OCI-LY1 (cell line): ENCODE results near the gene SPRR2B.
A peak's percentile ranks its signal among the peaks of the same experiment; 100 is the strongest.

Source experiments
- H2AFZ ChIP-seq: fragments of 200-600 bp; sonication (generic), shearing (Covaris generic); 2 replicates; pipeline ENCODE4 v1.6.0; 2014; ENCODE audit warnings: antibody characterized with exemption, mild to moderate bottlenecking, low read length
- H3F3A ChIP-seq: fragments of 200-600 bp; sonication (generic), shearing (Covaris generic); 2 replicates; pipeline ENCODE4 v1.6.0; 2014; ENCODE audit warnings: mild to moderate bottlenecking, antibody characterized with exemption, low read length, moderate library complexity; ENCODE audit not compliant: insufficient read depth
- H3K27ac ChIP-seq: fragments of 200-600 bp; sonication (generic); 2 replicates; pipeline ENCODE4 v1.5.1; 2014; ENCODE audit warnings: low read length, mixed run types, mild to moderate bottlenecking, low read depth; ENCODE audit not compliant: poor library complexity, severe bottlenecking
- H3K27me3 ChIP-seq: fragments of 200-600 bp; sonication (generic); 2 replicates; pipeline ENCODE4 v1.6.0; 2014; ENCODE audit warnings: antibody characterized with exemption, mild to moderate bottlenecking, low read length, moderate library complexity; ENCODE audit not compliant: insufficient read depth
- H3K36me3 ChIP-seq: fragments of 200-600 bp; sonication (generic); 2 replicates; pipeline ENCODE4 v1.6.1; 2014; ENCODE audit warnings: mild to moderate bottlenecking, antibody characterized with exemption, low read length, moderate library complexity, mixed read lengths; ENCODE audit not compliant: insufficient read depth
- H3K4me1 ChIP-seq: fragments of 200-600 bp; sonication (generic); 2 replicates; pipeline ENCODE4 v1.5.1; 2014; ENCODE audit warnings: mild to moderate bottlenecking, low read length, moderate library complexity; ENCODE audit not compliant: insufficient read depth, severe bottlenecking
- H3K4me2 ChIP-seq: fragments of 200-600 bp; sonication (generic), shearing (Covaris generic); 2 replicates; pipeline ENCODE4 v1.6.1; 2014; ENCODE audit warnings: low read length
- H3K4me3 ChIP-seq: fragments of 200-600 bp; sonication (generic); 2 replicates; pipeline ENCODE4 v1.5.1; 2014; ENCODE audit warnings: low read length, low read depth, mild to moderate bottlenecking, mixed read lengths; ENCODE audit not compliant: poor library complexity, severe bottlenecking
- H3K79me2 ChIP-seq: fragments of 200-600 bp; shearing (Covaris generic); 2 replicates; pipeline ENCODE4 v1.6.1; 2016; ENCODE audit warnings: mixed run types, low read length, mixed read lengths; ENCODE audit not compliant: insufficient read depth
- H3K9ac ChIP-seq: fragments of 200-600 bp; sonication (generic), shearing (Covaris generic); 2 replicates; pipeline ENCODE4 v1.6.1; 2014; ENCODE audit warnings: mild to moderate bottlenecking, low read length, mixed read lengths
- H3K9me2 ChIP-seq: fragments of 200-600 bp; sonication (generic), shearing (Covaris generic); 2 replicates; pipeline ENCODE4 v1.6.1; 2014; ENCODE audit warnings: low read depth, mild to moderate bottlenecking, low read length, mixed read lengths
- H3K9me3 ChIP-seq: fragments of 200-600 bp; shearing (Covaris generic); 2 replicates; pipeline ENCODE4 v1.6.1; 2014; ENCODE audit warnings: low read length, mixed read lengths
- H4K20me1 ChIP-seq: fragments of 200-600 bp; sonication (generic), shearing (Covaris generic); 2 replicates; pipeline ENCODE4 v1.6.0; 2016; ENCODE audit warnings: mild to moderate bottlenecking, low read length; ENCODE audit not compliant: insufficient read depth
- CTCF ChIP-seq: fragments of 200-600 bp; sonication (generic), shearing (Covaris generic); IDR thresholded peaks from 2 replicates; pipeline ENCODE4 v1.5.1; 2017; ENCODE audit warnings: mild to moderate bottlenecking, antibody characterized with exemption, low read length, moderate library complexity, mixed read lengths
- EZH2 ChIP-seq: fragments of 200-600 bp; sonication (generic), shearing (Covaris generic); IDR thresholded peaks from 2 replicates; pipeline ENCODE4 v1.8.0; 2017; ENCODE audit warnings: borderline replicate concordance, mixed run types, mild to moderate bottlenecking, antibody characterized with exemption, low read length, moderate library complexity, mixed read lengths

SPRR2B gene

GRCh38 chr1:153032677-153033308 is 38.6 kb downstream of the SPRR2B start:
- Histone ChIP-seq H3K4me3 (no peak overlapping the region), H3K79me2 (no peaks in the 10 kb centered on the region), H4K20me1 (no peaks in the 10 kb centered on the region), H3K4me2 (no peak overlapping the region), H3K27ac (no peak overlapping the region), H3K36me3 (no peaks in the 10 kb centered on the region), H3K9me3 (no peaks in the 10 kb centered on the region), H3K9me2 (no peaks in the 10 kb centered on the region), H3K4me1 (no peaks in the 10 kb centered on the region), H3K9ac (no peak overlapping the region), H2AFZ (no peak overlapping the region), H3F3A (no peaks in the 10 kb centered on the region), H3K27me3 (no peaks in the 10 kb centered on the region)
- TF ChIP-seq EZH2 (no peak), CTCF (peak; percentile 42; the same call in 1 of the 2 replicates)

DNA sequence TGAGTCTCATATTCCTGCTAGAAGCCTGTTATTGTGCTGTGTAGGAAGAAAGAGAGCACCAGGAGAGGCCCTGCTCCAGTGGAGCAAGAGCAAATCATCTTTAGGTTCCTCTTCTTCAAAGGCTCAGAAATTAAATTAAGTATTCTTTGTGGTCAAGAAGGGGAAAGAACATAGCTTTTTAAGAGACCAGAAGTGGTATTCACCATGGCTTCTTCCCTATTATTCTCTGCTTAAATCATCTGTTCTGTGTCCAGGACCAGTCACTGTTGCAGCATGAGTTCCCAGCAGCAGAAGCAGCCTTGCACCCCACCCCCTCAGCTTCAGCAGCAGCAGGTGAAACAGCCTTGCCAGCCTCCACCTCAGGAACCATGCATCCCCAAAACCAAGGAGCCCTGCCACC is 39.3 kb downstream of the SPRR2B start:
- H2AFZ ChIP-seq = no peak overlapping the region
- H3K4me2 ChIP-seq = no peak overlapping the region
- H3K9me3 ChIP-seq = no peaks in the 10 kb centered on the region
- no peaks in the 10 kb centered on the region for H3K79me2 ChIP-seq
- H4K20me1 ChIP-seq = no peaks in the 10 kb centered on the region
- H3K36me3 ChIP-seq = no peaks in the 10 kb centered on the region
- H3K9ac ChIP-seq = no peak overlapping the region
- H3K27me3 ChIP-seq = no peaks in the 10 kb centered on the region
- no peaks in the 10 kb centered on the region for H3K4me1 ChIP-seq
- H3K27ac ChIP-seq = no peak overlapping the region
- TF ChIP-seq CTCF (no peak), EZH2 (no peak)
- H3F3A ChIP-seq = no peaks in the 10 kb centered on the region
- H3K9me2 ChIP-seq = no peaks in the 10 kb centered on the region
- H3K4me3 ChIP-seq = no peak overlapping the region

DNA sequence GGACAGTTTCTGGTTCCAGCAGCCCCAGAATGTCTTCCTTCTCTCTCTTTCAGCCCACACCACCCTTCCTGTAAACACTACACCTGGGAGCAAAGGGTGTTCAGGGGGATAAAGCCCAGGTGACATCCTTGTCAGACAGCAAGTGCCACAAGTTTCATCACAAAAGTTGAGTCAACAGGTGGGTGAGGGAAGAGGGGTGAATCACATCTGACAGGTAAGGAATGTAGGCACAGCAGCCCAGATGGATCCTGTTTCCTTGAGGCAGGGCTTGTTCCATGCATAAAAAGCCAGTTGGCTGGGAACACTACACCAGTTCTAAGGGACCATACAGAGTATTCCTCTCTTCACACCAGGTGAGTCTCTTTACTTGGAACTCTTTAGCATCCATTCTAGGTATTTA is 40.5 kb downstream of the SPRR2B start, which contains the start of gene SPRR1B:
SPRR1B (plus strand) TSS at position 309 of the 400 bp plus-strand sequence. CDS start 1,143 bp downstream, outside the sequence.
- Histone ChIP-seq H3K9ac (no peak within 1 kb of the TSS), H3K27me3 (no peaks in the 10 kb centered on the region), H3K4me1 (no peaks in the 10 kb centered on the region), H3K27ac (no peak within 1 kb of the TSS), H3K4me3 (no peak within 1 kb of the TSS), H3K9me3 (no peaks in the 10 kb centered on the region), H3K4me2 (no peak within 1 kb of the TSS), H3K36me3 (no peaks in the 10 kb centered on the region), H2AFZ (no peak within 1 kb of the TSS), H3K79me2 (no peaks in the 10 kb centered on the region), H3F3A (no peaks in the 10 kb centered on the region), H4K20me1 (no peaks in the 10 kb centered on the region), H3K9me2 (no peaks in the 10 kb centered on the region)
- TF ChIP-seq CTCF (no peak), EZH2 (no peak)
